Activated CD4-positive, CD25-positive, alpha-beta regulatory T cell treated with anti-CD3 and anti-CD28 coated beads, Interleukin-2, amount 50 U/mL, for 16 hours (primary cell): ENCODE measurements around the gene ADAMTSL3.
"Not testable (repeated sequence)": the region's sequence is repeated elsewhere in the genome, so short reads cannot be mapped to it uniquely, and the experiment has no call there.

Source experiments
- DNase-seq: peaks from one replicate; pipeline ENCODE4 v3.0.0-alpha.2; 2020; ENCODE audit warnings: low read depth, low spot score

ADAMTSL3 gene

GRCh38 chr15:83927704-83928391, 273.9 kb downstream of the ADAMTSL3 start:
- DNase-seq: no peak

GRCh38 chr15:83928392-83928734, 274.4 kb downstream of the ADAMTSL3 start:
- DNase-seq: no peak

DNA sequence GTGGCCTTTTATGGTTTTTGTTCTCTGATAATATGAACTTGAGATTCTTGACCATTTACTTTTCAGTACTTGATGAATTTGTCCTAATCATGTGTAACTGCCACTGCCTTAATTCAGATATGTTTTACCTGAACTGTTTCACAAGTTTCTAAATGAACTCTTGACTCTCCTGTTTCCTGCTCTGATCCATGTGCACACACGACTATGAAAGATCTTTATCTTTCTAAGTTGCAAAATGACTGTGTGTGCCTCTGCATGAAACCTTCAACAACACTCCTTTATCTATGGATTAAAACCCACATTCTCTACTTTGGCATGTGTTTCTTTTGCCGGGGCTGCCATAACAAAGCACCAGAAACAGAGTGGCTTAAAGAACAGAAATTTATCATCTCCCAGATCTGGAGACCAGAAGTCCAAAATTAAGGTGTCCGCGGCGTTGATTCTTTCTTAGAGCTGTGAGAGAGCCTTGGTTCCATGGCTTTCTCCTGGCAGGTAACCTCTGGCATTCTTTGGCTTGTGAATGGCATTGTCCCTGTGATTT, 275.0 kb downstream of the ADAMTSL3 start:
- no peak for DNase-seq

DNA sequence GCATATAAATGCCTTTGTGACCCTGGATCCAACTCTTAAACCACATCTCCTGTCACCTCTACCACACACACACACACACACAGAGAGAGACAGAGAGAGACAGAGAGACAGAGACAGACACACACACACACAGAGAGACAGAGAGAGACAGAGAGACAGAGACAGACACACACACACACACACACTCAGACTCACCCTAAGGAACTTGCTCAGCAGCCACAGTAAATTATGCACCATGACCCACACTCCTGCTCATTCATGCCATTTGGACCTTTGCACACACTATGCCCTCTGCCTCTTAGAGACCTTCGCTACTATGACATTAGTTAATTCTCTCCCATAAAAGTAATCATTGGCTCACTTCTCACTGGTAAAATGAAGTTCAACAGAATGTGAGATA, 275.7 kb downstream of the ADAMTSL3 start:
- no peak for DNase-seq

DNA sequence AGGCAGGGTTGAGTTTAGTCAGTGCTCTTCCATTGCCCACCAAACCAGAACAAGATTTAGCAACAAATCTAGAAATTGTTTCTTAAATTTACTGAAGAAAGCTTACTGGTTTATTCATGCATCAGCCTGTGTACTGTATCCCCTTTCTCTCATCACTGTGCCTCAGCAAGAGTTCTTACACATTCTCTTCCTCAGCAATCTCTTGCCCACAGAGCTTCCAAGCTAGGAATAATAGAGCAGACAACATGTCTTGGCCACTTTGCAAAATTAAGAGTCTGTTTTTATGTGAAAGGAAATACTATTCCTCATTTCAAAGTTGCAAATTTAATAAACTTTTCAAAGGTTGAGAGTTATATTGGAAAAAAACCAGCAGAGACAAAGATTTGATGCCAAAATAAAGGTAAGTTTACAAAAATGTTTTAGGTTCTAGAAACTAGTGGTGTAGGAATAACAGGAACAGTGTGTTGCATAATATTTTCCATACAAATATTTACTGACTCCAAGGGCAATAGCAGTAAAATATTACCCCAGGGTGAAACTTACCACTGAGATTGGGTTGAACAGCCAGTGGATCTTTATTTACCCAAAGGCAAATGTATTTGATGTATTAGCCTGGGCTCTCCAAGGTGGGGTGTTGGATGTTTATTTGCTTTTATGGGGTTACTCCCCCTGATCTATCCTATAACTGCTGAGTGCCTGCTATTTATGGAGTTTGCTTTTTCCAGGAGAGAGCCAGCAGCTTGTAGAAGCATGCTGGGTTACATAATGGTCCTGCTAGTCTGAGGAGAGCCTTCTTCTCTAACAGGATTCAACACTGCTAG, 276.7 kb downstream of the ADAMTSL3 start:
- DNase-seq: no peak

GRCh38 chr15:83935774-83936173, 281.9 kb downstream of the ADAMTSL3 start:
- no peak for DNase-seq

GRCh38 chr15:83940136-83940535, 286.2 kb downstream of the ADAMTSL3 start:
- DNase-seq: no peak

DNA sequence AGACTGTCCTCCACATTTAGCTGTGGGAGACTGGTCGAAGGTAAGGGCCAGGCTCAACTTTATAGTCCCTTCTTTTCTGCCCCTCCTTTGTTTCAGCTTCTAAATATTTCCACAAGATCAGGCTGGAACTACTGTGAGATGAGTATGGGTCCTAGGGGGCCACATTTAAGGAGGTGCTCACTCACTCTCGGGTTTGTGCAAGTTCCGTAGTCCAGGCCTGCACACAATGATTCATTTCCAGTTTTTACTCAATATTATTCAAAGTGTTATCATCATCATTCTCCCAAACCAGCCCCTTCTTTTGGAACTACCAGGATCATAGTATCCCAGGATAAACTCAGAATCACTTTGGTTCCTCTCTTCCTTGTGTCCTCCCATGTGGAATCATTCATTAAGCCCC, 289.1 kb downstream of the ADAMTSL3 start:
- no peak for DNase-seq

- DNase-seq: no peak
These were observed 290.0 kb downstream of the ADAMTSL3 start for GRCh38 chr15:83943849-83944404.

- no peak for DNase-seq
These were observed 293.2 kb downstream of the ADAMTSL3 start for GRCh38 chr15:83947156-83947555.

DNA sequence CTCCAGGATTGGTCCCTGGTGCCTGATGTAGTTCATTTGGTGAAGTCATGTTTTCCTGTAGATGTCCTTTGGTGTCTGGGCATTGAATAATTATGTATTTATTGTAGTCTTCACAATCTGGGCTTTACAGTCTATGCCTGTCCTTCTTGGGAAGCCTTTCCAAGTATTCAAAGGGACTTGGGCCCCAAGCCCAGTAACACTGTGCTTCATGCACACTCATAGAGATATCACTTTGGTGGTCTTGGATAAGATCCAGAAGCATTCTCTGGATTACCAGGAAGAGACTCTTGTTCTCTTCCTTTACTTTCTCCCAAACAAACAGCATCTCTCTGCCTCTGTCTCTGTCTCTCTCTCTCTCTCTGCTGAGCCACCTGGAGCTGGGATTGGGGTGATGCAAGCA, 300.6 kb downstream of the ADAMTSL3 start:
- DNase-seq: no peak

DNA sequence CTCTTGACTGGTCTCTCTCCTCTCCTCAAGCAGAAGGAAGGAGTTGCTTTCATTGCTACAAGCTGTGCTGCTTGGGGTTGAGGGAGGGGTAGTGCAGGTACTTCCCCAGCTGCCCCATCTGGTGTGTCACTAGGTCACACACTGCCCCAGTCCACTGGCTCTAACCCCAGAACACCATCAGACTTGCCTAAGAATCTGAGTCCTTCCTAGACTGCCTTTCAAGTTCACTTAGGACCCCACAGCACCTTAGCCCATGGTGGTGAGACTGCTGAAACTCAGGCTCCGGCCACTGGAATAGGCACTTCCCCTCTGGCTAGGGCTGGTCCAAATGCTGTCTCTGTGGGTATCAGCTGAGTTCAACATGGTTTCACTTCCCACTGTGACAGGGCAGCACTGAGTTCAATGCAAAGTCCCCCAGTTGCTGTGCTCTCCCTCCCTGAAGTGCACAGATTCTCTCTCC, 301.9 kb downstream of the ADAMTSL3 start:
- no peak for DNase-seq

DNA sequence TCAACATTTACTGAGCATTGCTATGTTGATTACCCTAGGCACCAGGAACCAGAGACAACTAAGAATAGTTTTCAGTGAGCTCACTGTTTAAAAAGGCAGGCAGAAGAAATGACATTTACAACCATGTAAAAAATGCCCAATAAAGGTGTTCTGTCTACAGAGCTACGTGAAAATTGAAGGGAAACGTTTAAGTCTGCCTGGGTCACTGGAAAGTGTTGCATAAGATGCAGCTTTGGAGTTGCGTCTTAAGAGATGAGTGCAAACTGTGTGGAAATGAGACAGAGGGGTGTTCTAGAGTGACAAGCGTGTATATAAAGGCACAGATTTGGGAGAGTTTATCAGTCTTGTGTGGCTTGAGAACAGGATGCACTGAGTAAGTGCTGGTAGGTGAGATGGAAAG, 303.0 kb downstream of the ADAMTSL3 start:
- no peak for DNase-seq

- no peak for DNase-seq
These were observed 305.6 kb downstream of the ADAMTSL3 start for GRCh38 chr15:83959477-83959876.

DNA sequence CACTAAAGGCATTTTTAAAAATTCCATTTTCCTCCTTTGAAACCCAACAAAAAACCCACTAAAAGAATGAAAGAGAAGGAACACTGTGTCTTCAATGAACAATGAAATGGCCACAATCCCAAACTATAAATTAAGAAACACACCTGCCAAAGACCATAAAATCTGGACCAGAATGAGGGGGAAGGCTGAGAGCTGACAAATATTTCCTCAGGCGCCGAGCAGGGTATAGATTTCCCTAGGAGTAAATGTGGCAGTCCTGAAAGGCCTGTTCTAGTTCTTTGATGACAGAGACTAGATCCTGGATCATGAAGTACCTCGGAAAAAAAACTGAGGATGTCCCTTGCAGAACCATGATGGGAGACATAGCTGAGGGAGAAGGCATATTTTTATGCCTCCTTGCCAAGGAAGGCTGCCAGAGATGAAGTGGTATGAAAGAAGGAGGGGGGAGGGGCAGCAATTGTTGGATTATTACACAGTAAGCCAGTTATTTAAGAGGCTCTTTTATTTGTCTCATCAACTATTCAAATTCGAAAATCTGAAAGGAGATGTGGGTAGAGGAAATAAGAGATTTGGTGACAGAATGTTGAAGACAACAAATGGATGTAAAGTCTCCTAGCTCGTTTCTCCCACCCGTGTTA, 306.4 kb downstream of the ADAMTSL3 start:
- no peak for DNase-seq

GRCh38 chr15:83961311-83961710, 307.4 kb downstream of the ADAMTSL3 start:
- DNase-seq: no peak

DNA sequence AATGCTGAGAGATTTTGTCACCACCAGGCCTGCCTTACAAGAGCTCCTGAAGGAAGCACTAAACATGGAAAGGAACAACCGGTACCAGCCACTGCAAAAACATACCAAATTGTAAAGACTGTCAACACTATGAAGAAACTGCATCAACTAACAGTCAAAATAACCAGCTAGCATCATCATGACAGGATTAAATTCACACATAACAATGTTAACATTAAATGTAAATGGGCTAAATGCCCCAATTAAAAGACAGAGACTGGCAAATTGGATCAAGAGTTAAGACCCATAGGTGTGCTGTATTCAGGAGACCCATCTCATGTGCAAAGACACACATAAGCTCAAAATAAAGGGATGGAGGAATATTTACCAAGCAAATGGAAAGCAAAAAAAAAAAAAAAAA, 311.0 kb downstream of the ADAMTSL3 start:
- DNase-seq: not testable (repeated sequence)

DNA sequence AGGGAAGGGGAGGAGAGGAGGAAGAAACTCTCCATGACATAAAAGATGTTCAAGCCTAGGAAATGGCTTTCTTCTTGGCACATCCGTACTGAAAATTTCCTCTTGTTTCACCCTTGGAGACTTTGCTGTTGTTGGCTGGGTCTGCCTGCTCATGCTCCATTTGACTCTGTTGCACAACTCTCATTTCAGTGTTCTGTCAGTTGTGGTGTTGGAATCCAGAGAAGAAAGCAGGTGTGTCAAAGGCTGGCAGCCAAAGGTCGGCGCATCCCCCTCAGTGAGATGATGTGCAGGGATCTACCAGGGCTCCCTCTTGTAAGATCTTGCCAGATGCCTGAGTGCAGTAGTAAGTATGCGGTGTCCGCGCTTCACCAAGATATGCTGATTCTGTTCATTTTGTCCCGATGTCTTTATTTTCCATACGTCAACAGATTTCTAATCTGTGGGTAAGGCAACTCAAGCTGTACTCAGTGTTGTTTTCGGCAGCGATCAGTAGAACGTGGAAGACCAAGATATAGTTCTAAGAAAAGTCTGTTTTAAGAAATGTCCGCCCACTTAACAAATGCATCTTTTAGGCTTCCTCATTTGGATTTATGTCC, 316.5 kb downstream of the ADAMTSL3 start:
- no peak for DNase-seq

GRCh38 chr15:83971992-83972391, 318.1 kb downstream of the ADAMTSL3 start:
- no peak for DNase-seq

GRCh38 chr15:83973816-83974215, 319.9 kb downstream of the ADAMTSL3 start:
- no peak for DNase-seq

DNA sequence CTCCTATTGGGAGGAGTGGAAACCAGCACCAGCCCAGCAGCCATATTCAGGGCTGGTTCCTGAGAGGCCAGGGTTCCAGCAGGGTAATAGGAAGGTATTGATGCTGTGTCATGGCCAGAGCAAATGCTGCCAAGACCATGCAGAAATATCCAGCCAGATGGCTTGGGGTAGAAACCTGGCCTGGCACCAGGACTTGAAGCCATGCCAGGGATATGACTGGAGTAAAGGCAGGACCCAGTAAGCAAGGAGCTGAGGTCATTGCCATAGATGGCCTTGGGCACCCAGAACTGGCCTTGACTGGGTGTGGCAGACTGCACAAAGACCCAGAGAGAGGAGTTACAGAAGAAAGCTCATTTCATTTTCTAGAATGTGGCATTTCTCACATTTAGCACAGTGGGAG, 324.1 kb downstream of the ADAMTSL3 start:
- no peak for DNase-seq

DNA sequence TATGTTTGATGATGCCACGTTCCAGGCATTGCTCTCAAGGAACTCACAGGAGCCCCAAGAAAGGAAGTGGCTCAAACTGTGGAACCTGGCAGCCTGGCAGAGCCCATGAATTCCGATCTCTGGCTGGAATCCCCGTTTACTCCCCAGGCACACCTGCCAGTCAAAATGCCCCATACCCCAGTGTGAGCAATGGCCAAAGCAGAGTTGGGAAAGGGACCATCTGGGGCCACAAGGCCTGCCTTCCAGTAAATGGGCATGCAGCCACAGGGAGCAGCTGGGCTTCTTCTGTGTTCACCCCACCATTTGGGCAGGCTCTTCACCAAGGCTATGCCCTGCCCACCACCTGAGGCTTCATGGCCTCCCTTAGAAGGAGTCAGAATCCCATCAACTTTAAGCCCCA, 324.7 kb downstream of the ADAMTSL3 start:
- no peak for DNase-seq
